ENCODE results near the gene DCAF6.
A peak's percentile ranks its signal among the peaks of the same experiment; 100 is the strongest.

DCAF6 gene

DNA sequence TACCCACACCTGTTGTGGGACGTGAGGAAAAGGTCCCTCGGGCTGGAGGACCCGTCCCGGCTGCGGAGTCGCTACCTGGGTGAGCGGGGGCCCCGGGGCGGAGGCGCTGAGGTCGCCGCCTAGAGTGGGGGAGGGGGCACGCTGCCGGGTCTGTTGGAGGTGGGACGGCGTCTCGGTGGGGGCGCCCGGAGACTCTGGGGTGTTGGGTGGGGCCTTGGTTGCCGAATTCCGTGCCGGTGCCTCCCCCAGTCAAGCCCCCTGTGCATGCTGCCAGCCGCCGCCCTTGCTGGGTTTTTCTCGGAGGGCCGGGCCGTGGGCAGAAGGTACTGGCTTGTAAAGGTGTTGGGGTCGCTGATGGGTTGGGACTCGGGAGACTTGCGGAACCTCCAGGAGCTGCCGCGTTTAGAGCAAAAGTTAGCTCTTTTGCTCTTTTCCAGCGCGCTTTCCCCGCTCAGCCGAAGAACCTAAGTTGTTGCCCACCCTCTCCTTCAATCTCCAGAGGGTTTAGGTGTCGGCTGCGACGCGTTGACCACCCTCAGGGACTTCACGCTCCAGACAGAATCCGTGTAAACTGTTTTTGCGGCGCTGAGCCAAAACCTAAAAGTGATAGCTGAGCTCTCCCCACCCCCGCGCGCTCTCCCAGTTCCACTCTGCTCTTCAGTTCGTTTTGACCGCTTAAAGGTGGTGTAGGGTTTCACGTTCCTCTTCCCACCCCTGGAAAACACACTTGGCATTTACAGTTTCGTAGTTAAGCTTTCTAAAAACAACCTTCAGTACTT lies 636 bp downstream of the DCAF6 start, which contains the start of gene MPC2:
TSS of gene MPC2 (minus strand) at position 143 of the 779 bp plus-strand sequence. CDS start 1,231 bp downstream, outside the sequence.
- DNase-seq (ENCODE audit: low read depth in 1 of 2, low spot score in 1 of 2) = peak in 1 of 2 experiments; percentile 63
- TF ChIP-seq POLR2AphosphoS5 (IDR thresholded peaks at IDR 0.05; ENCODE audit: low read depth) (peak; percentile 45; the same call in 1 of the 2 replicates), SPI1 (IDR thresholded peaks at IDR 0.05; ENCODE audit: borderline replicate concordance, low read depth) (peak; percentile 7; the same call in 1 of the 2 replicates), GABPA (IDR thresholded peaks at IDR 0.05; ENCODE audit: low read depth) (no peak)
- TF ChIP-seq, protein P1, sequence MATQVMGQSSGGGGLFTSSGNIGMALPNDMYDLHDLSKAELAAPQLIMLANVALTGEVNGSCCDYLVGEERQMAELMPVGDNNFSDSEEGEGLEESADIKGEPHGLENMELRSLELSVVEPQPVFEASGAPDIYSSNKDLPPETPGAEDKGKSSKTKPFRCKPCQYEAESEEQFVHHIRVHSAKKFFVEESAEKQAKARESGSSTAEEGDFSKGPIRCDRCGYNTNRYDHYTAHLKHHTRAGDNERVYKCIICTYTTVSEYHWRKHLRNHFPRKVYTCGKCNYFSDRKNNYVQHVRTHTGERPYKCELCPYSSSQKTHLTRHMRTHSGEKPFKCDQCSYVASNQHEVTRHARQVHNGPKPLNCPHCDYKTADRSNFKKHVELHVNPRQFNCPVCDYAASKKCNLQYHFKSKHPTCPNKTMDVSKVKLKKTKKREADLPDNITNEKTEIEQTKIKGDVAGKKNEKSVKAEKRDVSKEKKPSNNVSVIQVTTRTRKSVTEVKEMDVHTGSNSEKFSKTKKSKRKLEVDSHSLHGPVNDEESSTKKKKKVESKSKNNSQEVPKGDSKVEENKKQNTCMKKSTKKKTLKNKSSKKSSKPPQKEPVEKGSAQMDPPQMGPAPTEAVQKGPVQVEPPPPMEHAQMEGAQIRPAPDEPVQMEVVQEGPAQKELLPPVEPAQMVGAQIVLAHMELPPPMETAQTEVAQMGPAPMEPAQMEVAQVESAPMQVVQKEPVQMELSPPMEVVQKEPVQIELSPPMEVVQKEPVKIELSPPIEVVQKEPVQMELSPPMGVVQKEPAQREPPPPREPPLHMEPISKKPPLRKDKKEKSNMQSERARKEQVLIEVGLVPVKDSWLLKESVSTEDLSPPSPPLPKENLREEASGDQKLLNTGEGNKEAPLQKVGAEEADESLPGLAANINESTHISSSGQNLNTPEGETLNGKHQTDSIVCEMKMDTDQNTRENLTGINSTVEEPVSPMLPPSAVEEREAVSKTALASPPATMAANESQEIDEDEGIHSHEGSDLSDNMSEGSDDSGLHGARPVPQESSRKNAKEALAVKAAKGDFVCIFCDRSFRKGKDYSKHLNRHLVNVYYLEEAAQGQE (IDR thresholded peaks at IDR 0.05; ENCODE audit: insufficient replicate concordance, low read depth) = peak; percentile 51
- TF ChIP-seq, protein P2, sequence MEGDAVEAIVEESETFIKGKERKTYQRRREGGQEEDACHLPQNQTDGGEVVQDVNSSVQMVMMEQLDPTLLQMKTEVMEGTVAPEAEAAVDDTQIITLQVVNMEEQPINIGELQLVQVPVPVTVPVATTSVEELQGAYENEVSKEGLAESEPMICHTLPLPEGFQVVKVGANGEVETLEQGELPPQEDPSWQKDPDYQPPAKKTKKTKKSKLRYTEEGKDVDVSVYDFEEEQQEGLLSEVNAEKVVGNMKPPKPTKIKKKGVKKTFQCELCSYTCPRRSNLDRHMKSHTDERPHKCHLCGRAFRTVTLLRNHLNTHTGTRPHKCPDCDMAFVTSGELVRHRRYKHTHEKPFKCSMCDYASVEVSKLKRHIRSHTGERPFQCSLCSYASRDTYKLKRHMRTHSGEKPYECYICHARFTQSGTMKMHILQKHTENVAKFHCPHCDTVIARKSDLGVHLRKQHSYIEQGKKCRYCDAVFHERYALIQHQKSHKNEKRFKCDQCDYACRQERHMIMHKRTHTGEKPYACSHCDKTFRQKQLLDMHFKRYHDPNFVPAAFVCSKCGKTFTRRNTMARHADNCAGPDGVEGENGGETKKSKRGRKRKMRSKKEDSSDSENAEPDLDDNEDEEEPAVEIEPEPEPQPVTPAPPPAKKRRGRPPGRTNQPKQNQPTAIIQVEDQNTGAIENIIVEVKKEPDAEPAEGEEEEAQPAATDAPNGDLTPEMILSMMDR (IDR thresholded peaks at IDR 0.05; ENCODE audit: insufficient read depth, low read length) = no peak
- Histone ChIP-seq H3K27me3 (ENCODE audit: insufficient read depth, poor library complexity, severe bottlenecking) (no peaks in the 10 kb centered on the region), H3K4me3 (replicated peaks; ENCODE audit: insufficient read depth, low read length) (peak within 1 kb of the TSS; percentile 83), H3K27ac (replicated peaks) (peak within 1 kb of the TSS; percentile 100)

DNA sequence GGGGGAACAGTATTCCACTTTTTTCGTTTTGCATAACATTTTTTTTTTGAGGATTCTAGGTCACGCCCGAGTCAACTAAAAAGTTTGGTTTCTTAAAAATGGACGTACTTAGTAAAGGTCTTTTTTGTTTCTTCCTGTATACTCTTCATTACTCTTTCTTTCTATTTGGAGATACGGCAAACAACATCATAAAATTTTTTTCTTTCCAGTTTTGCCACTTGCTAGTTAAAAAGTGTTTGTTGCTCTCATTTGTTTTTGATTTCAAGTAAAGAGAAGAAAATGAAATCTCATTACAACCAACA lies 1.2 kb downstream of the DCAF6 start:
- no peak for DNase-seq (ENCODE audit: low read depth in 1 of 2, low spot score in 1 of 2)
- H3K27ac ChIP-seq (replicated peaks) = peak overlapping the region; percentile 100
- peak overlapping the region; percentile 83 for H3K4me3 ChIP-seq (replicated peaks; ENCODE audit: insufficient read depth, low read length)
- no peaks in the 10 kb centered on the region for H3K27me3 ChIP-seq (ENCODE audit: insufficient read depth, poor library complexity, severe bottlenecking)
- no peak for TF ChIP-seq GABPA (IDR thresholded peaks at IDR 0.05; ENCODE audit: low read depth)
- TF ChIP-seq POLR2AphosphoS5 (IDR thresholded peaks at IDR 0.05; ENCODE audit: low read depth) = no peak
- TF ChIP-seq, protein P1 (IDR thresholded peaks at IDR 0.05; ENCODE audit: insufficient replicate concordance, low read depth) = no peak
- TF ChIP-seq, protein P2 (IDR thresholded peaks at IDR 0.05; ENCODE audit: insufficient read depth, low read length) = no peak
- TF ChIP-seq SPI1 (IDR thresholded peaks at IDR 0.05; ENCODE audit: borderline replicate concordance, low read depth) = no peak

DNA sequence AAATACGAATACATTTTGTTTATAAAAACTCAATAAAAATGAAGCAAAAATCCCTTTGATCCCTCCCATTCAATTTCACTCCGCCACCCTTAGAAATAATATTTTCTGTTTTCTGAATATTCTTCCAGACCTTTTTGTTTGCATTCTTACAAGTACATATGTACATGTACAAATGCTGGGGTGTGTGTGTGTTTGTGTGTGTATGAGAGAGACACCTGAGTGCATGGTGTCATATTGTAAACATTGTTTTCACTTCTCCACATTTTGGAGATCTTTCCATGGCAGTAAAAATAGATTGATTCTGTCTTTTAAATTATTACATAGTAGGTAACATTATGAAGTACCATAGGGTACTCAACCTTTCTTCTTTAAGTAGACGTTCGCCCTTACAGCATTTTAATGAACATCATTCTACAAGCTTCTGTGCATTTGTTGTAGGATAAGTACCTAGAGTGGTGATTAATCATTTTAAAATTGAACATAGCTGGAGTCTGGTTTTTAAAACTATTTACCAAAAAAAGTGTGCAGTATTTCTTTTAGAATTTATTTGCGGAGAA lies 1.7 kb downstream of the DCAF6 start:
- H3K27me3 ChIP-seq (ENCODE audit: insufficient read depth, poor library complexity, severe bottlenecking) = no peaks in the 10 kb centered on the region
- H3K27ac ChIP-seq (replicated peaks) = peak overlapping the region; percentile 100
- no peak for DNase-seq (ENCODE audit: low read depth in 1 of 2, low spot score in 1 of 2)
- no peak for TF ChIP-seq SPI1 (IDR thresholded peaks at IDR 0.05; ENCODE audit: borderline replicate concordance, low read depth)
- TF ChIP-seq, protein P1 (IDR thresholded peaks at IDR 0.05; ENCODE audit: insufficient replicate concordance, low read depth) = no peak
- TF ChIP-seq, protein P2 (IDR thresholded peaks at IDR 0.05; ENCODE audit: insufficient read depth, low read length) = no peak
- TF ChIP-seq GABPA (IDR thresholded peaks at IDR 0.05; ENCODE audit: low read depth) = no peak; the same call in 1 of the 2 replicates
- no peak for TF ChIP-seq POLR2AphosphoS5 (IDR thresholded peaks at IDR 0.05; ENCODE audit: low read depth)
- peak overlapping the region; percentile 83 for H3K4me3 ChIP-seq (replicated peaks; ENCODE audit: insufficient read depth, low read length)
